HEK293T (cell line): ENCODE measurements around the gene NMT2.

Source experiments
- BHLHE40 ChIP-seq: fragments of 450-650 bp; IDR thresholded peaks from 2 replicates; pipeline ENCODE4 v1.6.1; 2016; ENCODE audit warnings: mild to moderate bottlenecking, moderate library complexity, borderline replicate concordance
- CTBP1 ChIP-seq: fragments of 450-650 bp; IDR thresholded peaks from 2 replicates; pipeline ENCODE4 v1.6.1; 2016; ENCODE audit warnings: borderline replicate concordance
- ELF4 ChIP-seq: fragments of 450-650 bp; IDR thresholded peaks from 2 replicates; pipeline ENCODE4 v1.6.1; 2017; ENCODE audit warnings: antibody characterized with exemption
- FOXA1 ChIP-seq: fragments of 450-650 bp; IDR thresholded peaks from 2 replicates; pipeline ENCODE4 v1.6.1; 2016; ENCODE audit warnings: mild to moderate bottlenecking
- FOXK2 ChIP-seq: fragments of 450-650 bp; IDR thresholded peaks from 2 replicates; pipeline ENCODE4 v1.6.1; 2016; ENCODE audit warnings: mild to moderate bottlenecking
- SP1 ChIP-seq: fragments of 450-650 bp; IDR thresholded peaks from 2 replicates; pipeline ENCODE4 v1.6.1; 2017
- SUZ12 ChIP-seq: fragments of 450-650 bp; IDR thresholded peaks from 2 replicates; pipeline ENCODE4 v1.6.1; 2016; ENCODE audit warnings: mild to moderate bottlenecking
- TARDBP ChIP-seq: fragments of 450-650 bp; IDR thresholded peaks from 2 replicates; pipeline ENCODE4 v1.6.1; 2016
- ZNF384 ChIP-seq: fragments of 450-650 bp; IDR thresholded peaks from 2 replicates; pipeline ENCODE4 v1.6.1; 2016

DNA sequence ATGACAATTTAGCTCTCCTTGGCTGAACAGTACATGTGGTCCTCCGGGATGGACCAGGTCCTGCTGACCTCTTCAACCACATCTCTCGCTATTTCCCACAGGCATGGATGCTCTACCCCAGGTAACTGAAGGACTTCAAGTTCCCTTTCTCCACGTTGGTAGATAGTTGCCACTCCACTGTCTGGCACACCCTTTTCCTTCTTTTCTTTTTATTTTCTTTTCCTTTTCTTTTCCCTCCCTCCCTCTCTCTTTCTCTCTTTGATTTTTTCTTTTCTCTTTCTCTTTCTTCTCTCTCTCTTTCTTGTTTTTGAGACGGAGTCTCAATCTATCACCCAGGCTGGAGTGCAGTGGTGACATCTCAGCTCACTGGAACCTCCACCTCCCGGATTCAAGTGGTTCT, 77.1 kb downstream of the NMT2 start:
- TF ChIP-seq FOXK2 (no peak), SUZ12 (no peak), CTBP1 (no peak), TARDBP (no peak), ELF4 (no peak), FOXA1 (no peak), BHLHE40 (no peak), ZNF384 (no peak), SP1 (no peak)
